Measurements from ENCODE around the gene PSG2. TPM values are rescaled to one million over a fixed set of nuclear protein-coding genes. Genes with fewer than 3 reads are reported as not detected.
"Not testable (repeated sequence)": the region's sequence is repeated elsewhere in the genome, so short reads cannot be mapped to it uniquely, and the experiment has no call there.

Gene PSG2
- total RNA-seq, 1 experiment from 2014 or later, result not detected

- H3K18ac ChIP-seq (ENCODE audit: insufficient read length, low read depth, low read length); H3K27me3 ChIP-seq (ENCODE audit: insufficient read depth, low read length); H2BK120ac ChIP-seq (ENCODE audit: low read depth, low read length, poor library complexity, severe bottlenecking); H3K4me2 ChIP-seq (ENCODE audit: insufficient read depth, insufficient read length, low read length); H3K79me2 ChIP-seq (ENCODE audit: insufficient read depth, low read length); H4K20me1 ChIP-seq (ENCODE audit: control insufficient read depth, insufficient read depth, insufficient read length); H3K4me1 Mint-ChIP-seq; H3K56ac ChIP-seq (ENCODE audit: insufficient read length, low read depth, low read length); H3K27ac Mint-ChIP-seq; H2AK5ac ChIP-seq (ENCODE audit: insufficient read length, low read length); H2BK5ac ChIP-seq (ENCODE audit: insufficient read length, low read length); H3K4me3 Mint-ChIP-seq; H2BK20ac ChIP-seq (ENCODE audit: low read depth, low read length, poor library complexity, severe bottlenecking); H2BK15ac ChIP-seq (ENCODE audit: low read depth, low read length); H3K27ac ChIP-seq (ENCODE audit: insufficient read length, low read depth, low read length); H3T11ph ChIP-seq (ENCODE audit: low read length); H3K79me1 ChIP-seq (ENCODE audit: insufficient read depth, low read depth, low read length, poor library complexity, severe bottlenecking); H4K8ac ChIP-seq (replicated peaks; ENCODE audit: insufficient read length, low read depth, low read length); H4K5ac ChIP-seq (ENCODE audit: insufficient read length, low read depth, low read length); DNase-seq; H3K4me1 ChIP-seq (ENCODE audit: insufficient read depth, low read length); H3K23ac ChIP-seq (ENCODE audit: insufficient read length, low read depth, low read length); H3K27me3 Mint-ChIP-seq (ENCODE audit: low read depth); H2AFZ ChIP-seq (ENCODE audit: low read length); H2BK12ac ChIP-seq (ENCODE audit: insufficient read length, low read depth, low read length); H3K14ac ChIP-seq (ENCODE audit: insufficient read depth, low read length); H3K4ac ChIP-seq (ENCODE audit: low read depth, low read length); H3K23me2 ChIP-seq (ENCODE audit: insufficient read length, low read depth, low read length, poor library complexity, severe bottlenecking); H3K9ac ChIP-seq (ENCODE audit: extremely low read depth, insufficient read length, low read length); H4K91ac ChIP-seq (ENCODE audit: insufficient read length, low read depth, low read length): not testable (repeated sequence)
- Mint-ChIP-seq H3K9me3 (peaks cover 88 to 93% of the 10 kb centered on the region in 2 experiments), H3K36me3 (ENCODE audit: insufficient read depth in 1 of 3, low read depth in 3 of 3) (peaks cover 0 to 28% (median 11%) of the 10 kb centered on the region in 3 experiments; a peak in 5 of 7 replicates)
- H3K9me3 ChIP-seq (ENCODE audit: control insufficient read depth, low read depth, low read length), result peaks cover 51% of the 10 kb centered on the region
Measured at GRCh38 chr19:43019588-43019987, 62.9 kb downstream of the PSG2 start.

Other genes starting within 250 kb of the PSG2 start
- gene PSG1, start 203.0 kb downstream of the PSG2 start, total RNA-seq (2021), result not detected in 2 replicates
- gene PSG6, start 164.8 kb downstream of the PSG2 start, total RNA-seq (2021), result not detected in 2 replicates
- not detected in 2 replicates for gene PSG7, start 145.5 kb downstream of the PSG2 start, total RNA-seq (2021)
- not detected in 2 replicates for gene PSG11, start 56.2 kb downstream of the PSG2 start, total RNA-seq (2021)
- gene PSG5, start 103.8 kb upstream of the PSG2 start, total RNA-seq (2021), result not detected in 2 replicates
- not detected in 2 replicates for gene PSG4, start 122.9 kb upstream of the PSG2 start, total RNA-seq (2021)
- not detected in 2 replicates for gene PSG9, start 186.8 kb upstream of the PSG2 start, total RNA-seq (2021)